GM19351 (cell line): ENCODE data around the gene AMFR.
A peak's percentile ranks its signal among the peaks of the same experiment; 100 is the strongest.

ENCODE experiments used
- ATAC-seq: cut with Tn5 transposase; IDR thresholded peaks from one replicate; pipeline ENCODE4 v1.9.1; 2021; ENCODE audit warnings: mild to moderate bottlenecking, moderate library complexity; ENCODE audit not compliant: unreplicated experiment

The AMFR gene

DNA sequence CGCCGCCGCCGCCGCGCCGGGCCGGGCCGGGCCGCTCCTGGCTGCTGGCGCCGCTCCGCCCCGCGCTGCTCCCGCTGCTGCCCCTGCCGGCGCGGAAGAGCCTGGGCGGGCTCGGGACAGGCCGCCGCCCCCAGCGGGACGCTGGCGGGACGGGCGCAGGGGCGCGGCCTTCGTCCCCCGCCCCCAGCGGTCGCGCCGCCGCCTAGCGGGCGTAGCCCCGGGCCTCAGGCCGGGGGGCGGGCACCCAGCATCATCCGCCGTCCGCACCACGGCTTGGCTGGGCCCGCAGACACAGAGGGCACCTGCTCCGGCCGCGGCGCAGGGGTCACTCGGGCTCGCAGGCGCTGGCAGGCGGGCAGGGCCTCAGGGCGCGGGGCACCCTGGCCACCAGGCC lies at the start of gene AMFR:
AMFR (minus strand) TSS at position 107 of the 394 bp plus-strand sequence. CDS start 218 bp downstream, outside the sequence.
- ATAC-seq: peak; percentile 71

DNA sequence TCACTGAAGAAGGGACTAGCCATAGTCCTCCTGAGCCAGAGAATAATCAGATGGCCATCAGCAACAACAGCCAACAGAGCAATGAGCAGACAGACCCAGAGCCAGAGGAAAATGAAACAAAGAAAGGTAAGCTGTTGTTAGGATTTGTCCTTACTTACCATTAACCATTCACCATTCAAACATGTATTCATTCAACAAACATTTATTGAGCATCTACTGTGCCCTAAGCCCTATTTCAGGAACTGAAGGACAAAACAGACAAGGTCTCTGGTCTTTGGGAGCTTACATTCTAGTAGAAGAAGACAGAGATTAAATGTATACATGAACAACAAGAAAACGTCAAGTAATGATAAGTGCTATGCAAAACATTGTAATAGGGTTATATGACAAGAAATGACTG lies 45.3 kb upstream of the AMFR start:
- no peak for ATAC-seq

DNA sequence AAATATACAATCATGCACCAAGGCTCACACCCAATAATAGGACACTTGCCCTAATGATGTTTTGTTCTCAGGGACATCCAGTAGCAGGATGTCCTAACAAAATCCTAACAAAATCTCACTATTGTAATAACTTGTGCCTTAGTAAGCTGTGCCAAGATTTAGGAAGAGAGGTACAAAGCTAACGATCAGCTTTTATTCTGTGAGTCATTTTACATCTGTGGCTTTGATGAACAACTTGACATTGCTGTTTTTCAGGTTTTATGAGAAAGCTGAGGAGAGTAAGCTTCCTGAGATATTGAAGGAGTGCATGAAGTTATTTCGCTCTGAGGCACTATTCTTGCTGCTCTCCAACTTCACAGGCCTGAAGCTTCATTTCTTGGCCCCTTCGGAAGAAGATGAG lies 44.9 kb upstream of the AMFR start:
- ATAC-seq: no peak

DNA sequence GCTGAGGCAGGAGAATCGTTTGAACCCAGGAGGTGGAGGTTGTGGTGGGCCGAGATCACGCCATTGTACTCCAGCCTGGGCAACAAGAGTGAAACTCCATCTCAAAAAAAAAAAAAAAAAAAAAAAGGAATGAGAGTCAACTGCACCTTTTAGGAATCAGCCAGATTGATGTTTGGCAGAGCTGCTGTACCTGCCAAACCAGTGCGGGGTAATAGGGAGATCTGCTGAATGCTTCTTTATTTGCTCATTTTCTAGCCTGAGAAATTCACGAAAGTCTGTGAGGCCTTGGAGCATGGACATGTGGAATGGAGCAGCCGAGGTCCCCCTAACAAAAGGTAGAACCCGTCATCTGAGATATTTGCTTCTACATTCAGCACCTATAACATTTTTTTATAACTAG lies 44.4 kb upstream of the AMFR start:
- ATAC-seq: no peak

DNA sequence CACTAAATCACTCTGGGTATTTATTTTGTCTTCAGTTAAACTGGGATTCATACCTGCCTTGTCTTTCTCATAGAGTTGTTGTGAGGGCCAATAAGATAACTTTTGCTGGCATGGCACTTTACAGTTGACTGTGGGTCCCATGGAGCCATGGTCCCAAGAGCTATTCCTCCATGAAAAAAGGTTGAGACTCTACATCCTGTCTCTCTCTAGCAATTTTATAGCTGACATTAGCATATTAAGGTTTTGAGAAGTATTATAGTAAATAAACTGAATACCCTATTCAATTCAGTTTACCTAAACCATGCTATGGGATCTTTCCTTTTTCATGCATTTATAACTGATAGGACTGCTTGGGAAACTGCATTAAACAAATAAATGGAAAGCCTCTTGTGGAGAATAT lies 43.5 kb upstream of the AMFR start:
- no peak for ATAC-seq

DNA sequence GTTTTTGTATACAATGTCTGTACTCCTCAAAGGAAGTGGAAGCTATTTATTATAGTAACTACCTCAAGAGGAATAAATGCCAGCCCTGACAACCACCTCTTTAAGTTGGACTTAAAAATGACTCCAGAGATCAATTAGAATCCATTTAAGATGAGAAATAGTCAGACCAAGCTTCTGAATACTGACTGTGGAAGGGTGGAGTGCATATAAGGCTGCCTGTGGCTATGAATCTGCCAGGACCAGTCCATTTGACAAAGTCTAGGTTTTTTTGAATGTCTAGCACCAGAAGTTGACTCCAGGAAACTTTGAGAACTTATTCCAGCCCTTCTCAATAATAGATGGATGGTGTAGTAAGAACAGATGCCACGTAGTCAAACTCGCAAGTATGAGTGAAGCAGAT lies 41.0 kb upstream of the AMFR start:
- no peak for ATAC-seq

DNA sequence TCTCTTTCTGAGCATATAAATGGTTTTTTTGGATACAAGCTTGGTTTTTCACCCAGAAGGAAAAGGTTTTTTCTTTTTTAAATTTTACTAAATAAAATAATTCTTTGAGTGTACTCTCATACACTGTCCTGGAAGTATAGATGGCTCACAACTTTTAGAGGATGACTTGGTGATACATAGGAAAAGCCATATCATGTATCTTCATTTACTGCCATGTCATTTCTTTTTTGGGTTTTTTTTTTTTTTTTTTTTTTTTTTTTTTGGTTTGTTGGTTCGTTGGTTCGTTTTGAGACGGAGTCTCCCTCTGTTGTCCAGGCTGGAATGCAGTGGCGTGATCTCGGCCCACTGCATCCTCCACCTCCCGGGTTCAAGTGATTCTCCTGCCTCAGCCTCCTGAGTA lies 37.8 kb upstream of the AMFR start:
- no peak for ATAC-seq

DNA sequence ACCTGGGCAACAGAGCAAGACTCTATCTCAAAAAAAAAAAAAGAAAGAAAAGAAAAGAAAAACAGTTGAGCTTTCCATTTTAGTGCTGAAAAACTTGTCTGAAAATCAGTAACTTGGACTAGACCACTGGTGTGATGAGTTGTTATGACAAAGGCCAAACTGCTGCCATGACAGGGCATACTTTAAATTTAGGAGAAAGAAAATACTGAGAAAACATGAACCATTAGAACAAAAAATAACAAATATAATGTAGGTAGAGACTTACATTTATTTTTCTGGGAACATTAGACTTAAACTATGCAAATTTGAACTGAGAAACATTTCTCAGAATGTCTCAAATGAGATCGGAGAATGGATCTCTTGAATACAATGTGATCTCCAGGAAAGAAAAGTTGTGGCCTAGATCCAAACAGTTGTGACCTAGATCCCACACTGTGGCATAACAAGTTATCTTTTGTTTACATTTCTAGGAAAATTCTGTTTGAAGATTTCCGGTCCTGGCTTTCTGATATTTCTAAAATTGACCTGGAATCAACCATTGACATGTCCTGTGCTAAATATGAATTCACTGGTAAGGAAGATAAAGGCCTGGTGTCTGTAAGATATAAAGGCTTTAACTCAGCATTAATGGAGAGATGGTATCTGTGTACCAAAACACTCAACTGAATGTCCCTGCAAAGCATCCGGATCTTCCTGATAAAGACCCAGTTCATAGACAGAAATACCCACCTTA lies 36.9 kb upstream of the AMFR start:
- no peak for ATAC-seq

DNA sequence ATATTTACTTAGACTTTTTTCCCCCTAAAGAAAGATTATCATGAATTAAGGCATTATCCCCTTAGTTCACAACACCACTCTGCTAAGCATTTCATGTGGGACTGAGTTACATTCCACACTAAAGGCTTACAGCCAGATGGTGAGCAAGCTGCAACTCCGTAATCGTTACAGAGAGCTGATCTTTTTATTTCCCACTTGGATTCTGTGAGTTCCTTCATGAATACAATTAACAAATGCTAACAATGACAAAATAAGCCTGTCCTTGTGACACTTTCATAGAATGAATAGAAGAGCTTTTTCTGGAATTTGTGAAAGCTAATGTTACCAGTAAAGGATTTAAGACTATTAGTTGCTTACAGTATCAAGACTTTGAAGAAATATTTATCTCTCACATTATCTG lies 34.8 kb upstream of the AMFR start:
- no peak for ATAC-seq

DNA sequence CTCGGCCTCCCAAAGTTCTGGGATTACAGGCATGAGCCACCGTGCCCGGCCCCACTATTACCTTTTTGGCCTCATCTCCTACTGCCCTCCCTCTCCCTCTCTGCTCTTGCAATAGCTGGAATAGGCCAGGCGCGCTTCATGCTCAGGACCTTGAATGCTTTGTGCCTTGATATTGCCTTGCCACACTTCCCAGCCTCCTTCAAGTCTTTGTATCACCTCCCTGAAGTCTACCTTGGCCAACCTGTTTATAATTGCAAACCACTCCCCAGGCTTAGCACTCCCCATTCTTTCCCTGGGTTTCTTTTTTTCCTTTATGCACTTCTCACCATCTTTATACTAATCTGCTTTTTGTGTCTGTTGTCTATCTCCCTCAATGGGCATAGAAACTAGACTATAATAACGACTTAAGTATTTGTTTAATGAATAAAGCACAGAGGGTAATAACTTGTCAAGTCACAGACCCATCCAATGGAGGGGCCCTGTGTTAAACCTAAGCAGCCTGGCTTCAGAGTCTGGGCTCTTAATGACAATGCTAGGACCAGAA lies 32.7 kb upstream of the AMFR start:
- no peak for ATAC-seq

DNA sequence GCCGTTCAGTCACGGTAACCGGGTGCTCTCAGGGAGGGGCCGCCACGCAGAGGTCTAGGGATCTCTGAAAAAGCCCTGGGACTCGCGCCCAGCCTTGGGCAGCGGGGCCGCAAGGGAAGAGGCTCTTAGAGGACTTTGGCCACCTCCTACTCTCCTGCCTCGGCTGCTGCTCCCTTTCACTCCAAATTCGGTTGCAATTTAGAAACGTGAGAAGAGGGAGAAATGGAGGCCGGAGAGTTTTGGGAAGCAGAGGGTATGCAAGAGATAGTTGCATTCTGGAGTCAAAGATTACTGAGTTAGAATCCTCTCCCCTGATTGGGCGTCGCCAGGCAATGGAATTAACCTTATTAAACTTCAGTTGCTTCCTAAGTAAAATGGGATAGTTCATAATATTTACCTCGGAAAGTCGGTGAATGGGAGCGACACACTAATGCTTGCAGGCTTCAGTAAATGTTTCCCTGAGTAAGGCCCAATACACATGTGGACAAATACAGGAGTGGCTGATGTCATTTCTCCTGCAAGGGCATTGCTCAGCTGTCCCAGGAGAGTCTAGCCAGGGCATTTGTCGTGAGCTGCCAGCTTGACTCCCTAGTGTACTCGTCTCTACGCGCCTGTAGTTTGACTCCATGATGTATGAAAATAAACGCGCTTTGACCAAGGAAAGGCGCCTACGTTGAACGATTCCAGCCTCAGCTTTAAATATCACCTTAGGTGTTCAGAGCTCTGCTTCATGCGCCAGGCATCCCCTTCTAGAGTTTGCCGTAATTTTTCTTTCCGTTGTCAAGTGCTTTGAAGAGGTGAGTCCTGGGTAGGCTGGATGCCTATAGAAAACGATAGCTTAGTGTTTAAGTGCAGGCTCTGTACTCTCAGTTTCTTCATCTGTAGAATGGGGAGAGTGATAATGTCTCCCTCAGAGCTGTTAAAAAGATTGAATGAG lies 26.7 kb upstream of the AMFR start:
- peak; percentile 36 for ATAC-seq

DNA sequence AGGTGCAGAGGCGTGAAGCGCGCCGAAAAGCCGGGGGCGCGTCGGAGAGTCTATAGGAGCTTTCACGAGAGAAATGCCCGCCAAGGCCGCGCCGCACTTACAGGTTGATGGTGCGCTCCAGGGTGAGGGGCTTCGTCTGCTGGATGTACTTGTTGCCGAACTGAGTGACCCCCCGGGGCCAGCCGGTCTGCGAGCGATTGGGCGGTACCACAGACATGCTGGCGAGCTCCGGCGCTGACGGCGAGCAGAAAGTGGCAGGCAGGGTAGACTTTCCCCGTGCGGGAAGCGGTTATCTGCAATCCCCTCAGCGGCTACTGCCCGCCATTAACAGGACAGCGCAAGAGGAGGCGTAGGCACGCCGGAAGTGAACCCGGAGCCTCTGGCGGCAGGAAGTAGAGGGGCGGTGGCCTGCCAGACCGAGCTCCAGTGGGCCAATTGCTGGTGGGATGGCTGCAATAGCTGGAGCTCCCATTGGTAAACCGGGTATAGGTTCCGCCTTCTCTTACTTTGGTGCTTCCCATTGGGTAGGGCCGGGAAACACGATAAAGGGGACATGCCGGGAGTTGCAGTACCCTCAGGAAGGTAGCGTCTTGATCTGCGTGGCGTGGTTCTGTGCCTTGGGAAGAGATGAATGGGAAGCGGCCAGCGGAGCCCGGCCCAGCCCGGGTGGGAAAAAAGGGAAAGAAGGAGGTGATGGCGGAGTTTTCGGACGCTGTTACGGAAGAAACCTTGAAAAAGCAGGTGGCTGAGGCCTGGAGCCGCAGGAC lies 25.8 kb upstream of the AMFR start, which contains the start of the genes NUDT21 and OGFOD1:
NUDT21 (minus strand) TSS at position 347 of the 767 bp plus-strand sequence; CDS start at position 217, 130 bp downstream.
OGFOD1 (plus strand) TSS at position 569 of the 767 bp plus-strand sequence; CDS start at position 628, 59 bp downstream.
- peak; percentile 95 for ATAC-seq

DNA sequence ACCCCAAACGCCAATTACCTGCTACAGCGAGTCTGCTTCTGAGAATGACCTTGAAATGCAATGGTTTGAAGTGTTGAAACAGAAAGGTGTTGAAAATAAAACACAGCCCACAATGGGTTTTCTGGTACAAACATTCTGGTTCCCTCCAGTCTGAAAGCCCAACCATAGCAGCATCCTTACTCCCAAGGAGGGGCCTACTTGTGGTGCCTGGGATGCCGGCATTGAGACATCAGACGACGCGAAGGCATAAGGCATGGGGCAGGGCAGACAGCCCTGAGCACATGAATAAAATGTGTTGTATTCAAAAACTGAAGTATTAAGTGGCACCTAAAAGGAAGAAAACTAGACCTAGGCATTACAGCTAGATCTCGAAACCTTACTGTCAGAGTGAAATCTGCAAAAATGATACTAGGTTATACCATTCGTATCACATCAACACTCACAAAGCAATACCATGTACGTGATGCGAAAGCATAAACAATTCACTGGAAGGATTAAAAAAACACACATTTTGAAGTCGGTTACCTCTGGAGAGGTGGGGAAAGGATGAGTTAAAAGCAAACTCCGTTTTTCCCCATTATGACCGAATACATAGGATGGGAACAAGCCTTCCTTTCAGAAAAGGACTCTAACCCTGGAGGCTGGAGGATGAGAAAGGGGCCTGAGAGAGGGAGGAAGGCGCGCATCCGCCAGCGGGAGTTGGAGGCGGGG lies 25.1 kb upstream of the AMFR start:
- peak; percentile 31 for ATAC-seq

DNA sequence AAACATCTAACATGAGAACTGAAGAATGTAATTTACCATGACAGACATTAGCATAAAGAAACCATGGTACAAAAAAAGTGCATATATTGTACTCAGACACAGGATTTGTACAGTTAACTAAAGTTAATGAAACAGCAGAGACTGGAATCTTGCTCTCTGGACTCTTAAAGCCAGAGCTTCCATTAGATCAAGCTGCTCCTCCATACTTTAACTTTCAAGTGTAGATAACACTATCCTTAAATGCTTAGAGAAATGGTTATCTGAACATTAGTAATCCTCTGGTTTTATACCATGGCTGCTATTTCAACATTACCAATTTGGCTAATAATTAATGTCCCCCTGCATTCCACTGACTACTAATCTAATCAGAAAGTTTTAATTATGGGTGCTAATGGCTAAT lies 22.7 kb upstream of the AMFR start:
- ATAC-seq: no peak

DNA sequence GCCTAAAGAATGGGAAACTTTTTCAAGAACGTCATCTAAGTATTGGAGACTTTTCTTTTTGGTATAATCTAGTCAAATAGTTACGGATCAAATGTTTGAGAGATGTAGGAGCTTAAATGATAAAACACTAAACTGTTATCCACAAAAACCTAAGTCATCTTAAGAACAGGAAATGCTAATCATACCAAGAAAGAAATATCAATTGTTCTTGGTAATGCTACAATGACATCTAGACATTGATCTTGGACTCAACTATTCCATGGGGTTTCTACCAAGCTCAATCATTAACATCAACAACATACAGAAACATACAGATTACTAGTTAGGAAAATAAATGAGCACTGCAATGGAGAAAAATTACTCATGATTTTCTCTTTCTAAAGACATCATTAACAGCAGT lies 21.9 kb upstream of the AMFR start:
- no peak for ATAC-seq

DNA sequence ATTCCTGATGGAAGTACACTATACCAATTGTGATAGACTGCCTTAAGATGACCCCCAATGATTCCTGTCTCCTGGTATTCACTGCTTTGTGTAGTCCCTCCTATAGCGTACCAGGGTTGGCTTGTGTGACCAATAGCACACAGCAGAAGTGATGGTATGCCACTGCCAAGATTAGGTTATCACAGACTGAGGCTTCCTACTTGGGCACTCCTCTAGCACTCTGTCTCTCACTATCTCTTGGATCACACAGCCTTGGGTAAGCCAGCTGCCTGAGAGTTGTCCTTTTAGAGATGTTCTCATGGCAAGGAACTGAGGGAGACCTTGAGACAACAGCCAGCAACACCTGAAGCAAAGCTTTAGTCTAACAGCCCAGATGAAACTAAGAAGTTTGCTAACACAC lies 12.7 kb upstream of the AMFR start:
- ATAC-seq: no peak

DNA sequence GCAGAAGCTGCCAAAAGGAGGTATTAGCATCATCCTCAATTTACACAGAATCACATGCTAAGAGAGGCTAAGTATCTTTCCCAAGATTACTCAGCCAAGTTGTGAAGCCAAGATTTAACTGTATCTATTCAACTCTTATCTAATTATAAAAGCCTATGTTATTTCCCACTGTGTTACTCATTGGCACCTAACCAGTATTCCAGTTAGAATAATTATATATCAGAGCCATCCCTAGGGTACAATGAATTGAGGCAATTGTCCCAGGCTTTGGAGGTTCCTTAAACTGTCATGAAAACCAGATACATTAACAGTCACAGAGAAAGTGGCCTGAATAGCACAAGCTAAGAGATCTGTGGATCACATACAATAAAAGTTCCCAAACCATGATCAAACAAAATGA lies 10.9 kb upstream of the AMFR start:
- no peak for ATAC-seq

DNA sequence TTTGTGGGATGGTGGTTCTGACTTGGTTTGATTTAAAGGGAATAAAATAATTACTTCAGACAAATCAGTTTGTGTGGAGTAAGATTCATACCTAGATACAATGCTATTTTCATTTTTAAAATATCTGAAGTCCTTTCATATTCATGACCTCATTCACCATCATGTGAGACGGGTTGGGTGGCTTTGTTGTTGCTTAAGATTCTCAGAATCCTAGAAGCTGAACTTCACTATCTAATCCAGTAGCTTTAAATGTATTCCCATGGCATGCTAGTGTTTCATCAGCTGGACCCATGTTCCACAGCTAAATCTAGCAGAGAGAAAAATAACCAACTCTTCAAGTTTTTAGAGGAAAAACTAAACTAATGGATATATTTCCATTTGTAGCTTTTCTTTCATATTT lies 2.7 kb upstream of the AMFR start:
- no peak for ATAC-seq

DNA sequence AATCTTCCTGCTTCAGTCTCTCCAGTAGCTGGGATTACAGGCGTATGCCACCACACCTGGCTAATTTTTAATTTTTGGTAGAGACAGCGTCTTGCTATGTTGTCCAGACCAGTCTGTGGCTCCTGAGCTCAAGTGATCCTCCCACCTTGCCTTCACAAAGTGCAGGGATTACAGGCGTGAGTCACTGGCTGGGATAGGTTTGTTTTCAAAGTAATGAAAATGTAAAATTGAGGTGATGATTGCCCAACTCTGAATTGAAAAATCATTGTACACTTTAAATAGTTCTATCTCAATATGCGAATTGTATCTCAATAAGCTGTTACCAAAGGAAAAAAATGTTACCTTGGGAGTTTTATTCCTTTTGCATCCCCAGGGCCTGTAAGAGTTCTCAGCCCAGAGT lies 1.2 kb upstream of the AMFR start:
- ATAC-seq: no peak

DNA sequence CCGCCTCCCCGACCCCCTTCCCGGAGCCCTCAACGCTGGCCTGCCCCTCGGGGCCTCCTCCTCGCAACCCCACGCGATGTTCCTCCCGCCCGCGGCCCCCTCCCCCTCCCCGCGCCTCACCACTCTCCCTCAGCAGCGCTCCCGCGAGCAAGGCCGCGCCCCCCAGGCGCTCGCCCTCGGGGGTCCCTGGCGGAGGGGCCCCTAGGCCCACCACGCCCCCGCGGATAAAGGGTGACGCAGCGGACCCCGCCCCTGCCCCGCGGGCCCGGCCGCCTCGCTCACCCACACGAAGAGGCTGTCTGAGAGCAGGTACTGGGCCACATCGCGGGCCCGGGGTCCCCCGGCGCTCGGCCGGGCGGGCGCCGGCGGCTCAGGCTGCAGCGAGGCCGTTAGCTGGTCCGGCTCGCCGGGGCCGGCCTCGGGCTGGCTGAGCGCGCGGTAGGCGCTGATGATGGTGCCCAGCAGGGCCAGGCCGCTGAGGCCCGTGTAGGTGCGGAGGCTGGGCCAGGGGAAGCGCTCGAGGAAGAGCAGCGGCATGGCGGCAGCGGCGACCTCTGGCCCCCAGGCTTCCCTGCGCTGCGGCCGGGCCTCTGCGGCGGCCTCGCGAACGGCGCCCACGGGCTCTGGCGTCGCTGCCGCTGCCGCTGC lies 430 bp downstream of the AMFR start:
- peak; percentile 28 for ATAC-seq
